CD14-positive monocyte (primary cell): Measurements from ENCODE around the gene DYNC2LI1. TPM values are rescaled to one million over a fixed set of nuclear protein-coding genes. Genes with fewer than 3 reads are reported as not detected.

Experiments used
- DNase-seq, 3 donors: peaks; one replicate each; pipeline ENCODE4 v3.0.0-alpha.2; 2011 to 2022
- H2AFZ ChIP-seq: 2 replicates; pipeline ENCODE4 v1.6.0; 2012; ENCODE audit warnings: mild to moderate bottlenecking, low read depth, low read length, inconsistent platforms; ENCODE audit not compliant: insufficient read depth, poor library complexity, severe bottlenecking
- H3K27ac ChIP-seq, 2 donors: 1 replicate in 1 of 2; 2 replicates in 1 of 2; pipeline ENCODE4 v1.5.1; 2012 to 2013; ENCODE audit warnings: low read length in 2 of 2, control low read depth in 1 of 2, inconsistent platforms in 1 of 2, low read depth in 1 of 2, mild to moderate bottlenecking in 1 of 2
- H3K27me3 ChIP-seq, 2 donors: one replicate each; pipeline versions ENCODE4 v1.6.0 to v1.6.1; 2011 to 2013; ENCODE audit warnings: low read length in 2 of 2; ENCODE audit not compliant: control insufficient read depth in 2 of 2, insufficient read depth in 2 of 2
- H3K36me3 ChIP-seq, 2 donors: replicated peaks in 1 of 2; 1 replicate in 1 of 2; 2 replicates in 1 of 2; pipeline versions ENCODE4 v1.5.1 to v1.6.1; 2012 to 2013; ENCODE audit warnings: low read length in 2 of 2, control low read depth in 1 of 2, inconsistent platforms in 1 of 2, mild to moderate bottlenecking in 1 of 2; ENCODE audit not compliant: insufficient read depth in 2 of 2, control insufficient read depth in 1 of 2
- H3K4me1 ChIP-seq, 2 donors: 1 replicate in 1 of 2; 2 replicates in 1 of 2; pipeline versions ENCODE4 v1.5.1 to v1.6.1; 2012 to 2013; ENCODE audit warnings: low read length in 2 of 2, control low read depth in 1 of 2, inconsistent platforms in 1 of 2, mild to moderate bottlenecking in 1 of 2, moderate library complexity in 1 of 2; ENCODE audit not compliant: insufficient read depth in 2 of 2, control insufficient read depth in 1 of 2
- H3K4me2 ChIP-seq: replicated peaks from 2 replicates; pipeline ENCODE3; 2012; ENCODE audit warnings: low read length, moderate library complexity, mild to moderate bottlenecking; ENCODE audit not compliant: poor library complexity, severe bottlenecking; ENCODE audit errors: extremely low read depth
- H3K4me3 ChIP-seq, 3 experiments: fragments of 200-600 bp in 1 of 3; sonication (generic) in 1 of 3; replicated peaks in 1 of 3; 1 replicate in 2 of 3; 2 replicates in 1 of 3; pipeline ENCODE4 v1.5.1; 2011 to 2013; ENCODE audit warnings: low read length in 3 of 3, mild to moderate bottlenecking in 3 of 3, control low read depth in 2 of 3, low read depth in 2 of 3, inconsistent platforms in 1 of 3, moderate library complexity in 1 of 3
- H3K79me2 ChIP-seq: 2 replicates; pipeline ENCODE4 v1.6.0; 2012; ENCODE audit warnings: mild to moderate bottlenecking, control low read depth, inconsistent platforms, low read length, moderate library complexity; ENCODE audit not compliant: insufficient read depth
- H3K9ac ChIP-seq: 2 replicates; pipeline ENCODE4 v1.6.0; 2017; ENCODE audit warnings: low read length, mild to moderate bottlenecking; ENCODE audit not compliant: insufficient read depth, poor library complexity, severe bottlenecking
- H3K9me3 ChIP-seq, 2 donors: replicated peaks in 1 of 2; 1 replicate in 1 of 2; 2 replicates in 1 of 2; pipeline versions ENCODE4 v1.5.1 to v1.6.1; 2012 to 2013; ENCODE audit warnings: low read length in 2 of 2, control low read depth in 1 of 2; ENCODE audit not compliant: control insufficient read depth in 1 of 2, insufficient read depth in 1 of 2
- H4K20me1 ChIP-seq: 2 replicates; pipeline ENCODE4 v1.6.0; 2012; ENCODE audit warnings: mild to moderate bottlenecking, low read length, control low read depth, moderate library complexity; ENCODE audit not compliant: insufficient read depth
- H3K27ac Mint-ChIP-seq, 7 donors: one replicate each; pipeline ENCODE4 v1.8.0; 2020; ENCODE audit warnings: mild to moderate bottlenecking in 7 of 7, mixed read lengths in 7 of 7, moderate library complexity in 6 of 7, inconsistent platforms in 2 of 7
- H3K27me3 Mint-ChIP-seq, 3 donors: one replicate each; pipeline ENCODE4 v1.8.0; 2021 to 2022; ENCODE audit warnings: low read depth in 3 of 3, mild to moderate bottlenecking in 3 of 3, mixed read lengths in 3 of 3, moderate library complexity in 3 of 3, inconsistent platforms in 1 of 3
- H3K36me3 Mint-ChIP-seq, 2 donors: one replicate each; pipeline ENCODE4 v1.8.0; 2020; ENCODE audit warnings: mixed read lengths in 2 of 2, inconsistent platforms in 1 of 2, mild to moderate bottlenecking in 1 of 2
- H3K4me1 Mint-ChIP-seq: one replicate; pipeline ENCODE4 v1.8.0; 2020; ENCODE audit warnings: mild to moderate bottlenecking, mixed read lengths
- H3K4me3 Mint-ChIP-seq, 2 donors: one replicate each; pipeline ENCODE4 v1.8.0; 2020; ENCODE audit warnings: mild to moderate bottlenecking in 2 of 2, mixed read lengths in 2 of 2, moderate library complexity in 1 of 2
- H3K9me3 Mint-ChIP-seq, 7 donors: one replicate each; pipeline ENCODE4 v1.8.0; 2020 to 2022; ENCODE audit warnings: mixed read lengths in 7 of 7, mild to moderate bottlenecking in 6 of 7, moderate library complexity in 6 of 7, inconsistent platforms in 2 of 7
- whole genome bisulfite sequencing: methylation state at CpG from one replicate; pipeline ENCODE4 v1.1.5; 2013; ENCODE audit warnings: missing lambda C conversion rate; ENCODE audit not compliant: insufficient coverage; 5-methylcytosine and 5-hydroxymethylcytosine counted together
- intact Hi-C, 2 donors: fragments of 100-400 bp; cut with micrococcal nuclease; formaldehyde crosslinking; loops; one replicate each; pipeline versions ENCODE4 v1.15.0 to v1.15.1; 2023
- polyA plus RNA-seq, 3 donors: library from polyadenylated mRNA; depleted of rRNA in 1 of 3; unstranded in 2 of 3; stranded (reverse) in 1 of 3; fragments of 300-500 nt in 2 of 3; fragments of >200 nt in 1 of 3; fragmentation: Illumina TruSeq in 2 of 3; gene quantifications; 1 replicate in 2 of 3; 2 replicates in 1 of 3; pipeline ENCODE4 v1.2.3, GENCODE V29; 2012 to 2021
- TF ChIP-seq, protein P1 (sequence below): fragments of 200-600 bp; IDR thresholded peaks from one replicate; pipeline ENCODE4 v1.8.0; 2022; ENCODE audit warnings: antibody characterized with exemption, mild to moderate bottlenecking

Gene DYNC2LI1
- polyA plus RNA-seq, 3 donors, result 2.5 to 4.4 (median 3.5) TPM

DNA sequence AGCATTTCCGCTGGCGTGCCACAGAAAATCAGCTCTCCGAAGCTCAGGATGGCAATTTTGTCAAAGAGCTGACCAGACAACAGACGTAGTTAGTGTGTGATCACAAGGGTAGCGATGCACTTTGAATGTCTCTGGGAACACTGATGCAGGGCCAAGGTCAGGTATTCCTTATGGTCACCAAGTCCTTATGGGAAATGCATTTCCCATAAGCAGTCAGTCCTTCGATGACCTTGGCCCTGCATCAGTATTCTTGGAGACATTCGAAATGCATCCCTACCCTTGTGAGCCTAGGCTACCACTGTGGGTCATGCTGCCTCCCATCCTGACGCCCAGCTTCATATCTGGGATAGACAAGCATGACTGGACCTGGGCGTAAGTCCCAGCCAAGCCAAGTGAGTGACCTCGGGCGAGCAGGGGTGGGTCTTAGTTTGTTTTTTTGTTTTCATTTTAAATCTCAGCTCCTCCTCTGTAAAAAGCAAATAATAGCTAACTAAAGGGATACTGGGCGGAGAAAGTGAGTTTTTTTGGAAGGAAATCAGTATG is 51.2 kb downstream of the DYNC2LI1 start:
- H3K9me3 ChIP-seq, result no peaks in the 10 kb centered on the region
- H3K79me2 ChIP-seq, result no peaks in the 10 kb centered on the region
- no peak overlapping the region for H2AFZ ChIP-seq
- no peaks in the 10 kb centered on the region for H3K4me1 ChIP-seq
- Mint-ChIP-seq H3K4me1 (peaks cover 2% of the 10 kb centered on the region), H3K4me3 (no peak overlapping the region), H3K27ac (no peak overlapping the region), H3K36me3 (no peaks in the 10 kb centered on the region), H3K27me3 (peaks cover 12 to 32% (median 20%) of the 10 kb centered on the region in 3 donors), H3K9me3 (peaks cover 0 to 2% (median 0%) of the 10 kb centered on the region in 7 donors)
- peaks cover 0 to 6% of the 10 kb centered on the region in 2 donors for H3K27me3 ChIP-seq
- 94% methylated on average over 9 of the region's 12 CpGs for WGBS
- no peak overlapping the region for H3K4me2 ChIP-seq
- DNase-seq, result no peak
- TF ChIP-seq, protein P1, sequence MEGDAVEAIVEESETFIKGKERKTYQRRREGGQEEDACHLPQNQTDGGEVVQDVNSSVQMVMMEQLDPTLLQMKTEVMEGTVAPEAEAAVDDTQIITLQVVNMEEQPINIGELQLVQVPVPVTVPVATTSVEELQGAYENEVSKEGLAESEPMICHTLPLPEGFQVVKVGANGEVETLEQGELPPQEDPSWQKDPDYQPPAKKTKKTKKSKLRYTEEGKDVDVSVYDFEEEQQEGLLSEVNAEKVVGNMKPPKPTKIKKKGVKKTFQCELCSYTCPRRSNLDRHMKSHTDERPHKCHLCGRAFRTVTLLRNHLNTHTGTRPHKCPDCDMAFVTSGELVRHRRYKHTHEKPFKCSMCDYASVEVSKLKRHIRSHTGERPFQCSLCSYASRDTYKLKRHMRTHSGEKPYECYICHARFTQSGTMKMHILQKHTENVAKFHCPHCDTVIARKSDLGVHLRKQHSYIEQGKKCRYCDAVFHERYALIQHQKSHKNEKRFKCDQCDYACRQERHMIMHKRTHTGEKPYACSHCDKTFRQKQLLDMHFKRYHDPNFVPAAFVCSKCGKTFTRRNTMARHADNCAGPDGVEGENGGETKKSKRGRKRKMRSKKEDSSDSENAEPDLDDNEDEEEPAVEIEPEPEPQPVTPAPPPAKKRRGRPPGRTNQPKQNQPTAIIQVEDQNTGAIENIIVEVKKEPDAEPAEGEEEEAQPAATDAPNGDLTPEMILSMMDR, result no peak
- no peak overlapping the region for H3K9ac ChIP-seq
- no peaks in the 10 kb centered on the region for H3K36me3 ChIP-seq
- no peak overlapping the region for H3K4me3 ChIP-seq
- intact Hi-C loops, result no loop called here
- no peaks in the 10 kb centered on the region for H4K20me1 ChIP-seq
- H3K27ac ChIP-seq, result no peak overlapping the region

DNA sequence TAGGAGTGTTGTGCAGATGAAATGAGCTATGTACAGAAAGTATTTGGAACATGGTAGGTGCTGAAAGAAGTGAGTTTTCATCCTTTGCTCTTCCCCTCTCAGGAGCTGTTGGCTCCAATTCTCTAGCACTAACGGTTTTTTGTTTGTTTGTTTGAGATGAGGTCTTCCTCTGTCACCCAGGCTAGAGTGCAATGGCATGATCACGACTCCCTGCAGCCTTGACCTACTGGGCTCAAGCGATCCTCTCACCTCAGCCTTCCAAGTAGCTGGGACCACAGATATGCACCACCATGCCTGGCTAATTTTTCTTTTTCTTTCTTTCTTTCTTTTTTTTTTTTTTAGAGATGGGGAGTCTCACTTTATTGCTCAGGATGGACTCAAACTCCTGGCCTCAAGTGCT is 52.0 kb downstream of the DYNC2LI1 start:
- intact Hi-C loops, result no loop called here
- no peak overlapping the region for H3K4me3 Mint-ChIP-seq

More for the DNA sequence above, 52.0 kb downstream of the DYNC2LI1 start:
- Mint-ChIP-seq H3K27me3 (peaks cover 16 to 35% (median 27%) of the 10 kb centered on the region in 3 donors), H3K9me3 (no peaks in the 10 kb centered on the region), H3K4me1 (peaks cover 2% of the 10 kb centered on the region), H3K27ac (no peak overlapping the region), H3K36me3 (no peaks in the 10 kb centered on the region)
- Histone ChIP-seq H3K79me2 (no peaks in the 10 kb centered on the region), H2AFZ (no peak overlapping the region), H4K20me1 (no peaks in the 10 kb centered on the region), H3K27me3 (peaks cover 5 to 12% of the 10 kb centered on the region in 2 donors), H3K4me2 (no peak overlapping the region), H3K27ac (no peak overlapping the region), H3K9me3 (no peaks in the 10 kb centered on the region), H3K4me1 (no peaks in the 10 kb centered on the region), H3K4me3 (no peak overlapping the region), H3K9ac (no peak overlapping the region), H3K36me3 (no peaks in the 10 kb centered on the region)
- no CpG with 5 or more reads among the region's 3 CpGs for WGBS
- TF ChIP-seq, protein P1, result no peak
- no peak for DNase-seq
